Caco-2 (cell line): Measurements from ENCODE around the gene TOMM6. TPM values are rescaled to one million over a fixed set of nuclear protein-coding genes. Genes with fewer than 3 reads are reported as not detected.

ENCODE experiments used
- BruUV-seq: library from RNA; stranded (reverse); fragments of 400-500 nt; replicated peaks from 2 replicates; lab custom pipeline; 2021; lab: Mats Ljungman, UMichigan
- CTCF ChIA-PET: fragments of 300-600 bp; sonication (Branson Sonifier 250); formaldehyde crosslinking; loops from one replicate; lab custom pipeline; 2022; ENCODE audit warnings: antibody characterized with exemption; lab: Charles Lee
- POLR2A ChIA-PET: fragments of 300-600 bp; sonication (Branson Sonifier 250); formaldehyde crosslinking; loops from one replicate; lab custom pipeline; 2022; ENCODE audit warnings: antibody characterized with exemption; lab: Charles Lee
- DNase-seq, 2 experiments: peaks; one replicate each; pipeline versions ENCODE4 v3.0.0 to v3.0.0-alpha.2; 2020 to 2022
- H3K27me3 ChIP-seq: replicated peaks from 2 replicates; pipeline ENCODE4 v1.6.0; 2011; ENCODE audit warnings: low read length; ENCODE audit not compliant: control insufficient read depth, insufficient read depth
- H3K36me3 ChIP-seq: 2 replicates; pipeline ENCODE4 v1.5.1; 2011; ENCODE audit warnings: low read length; ENCODE audit not compliant: control insufficient read depth, insufficient read depth
- H3K4me1 ChIP-seq: fragments of 250-450 bp; sonication (Bioruptor Pico); 2 replicates; pipeline ENCODE4 v1.5.1; 2020; ENCODE audit warnings: mild to moderate bottlenecking
- H3K4me3 ChIP-seq: 2 replicates; pipeline ENCODE4 v1.5.1; 2011; ENCODE audit warnings: low read depth, mild to moderate bottlenecking, control low read depth, low read length
- H3K9me3 ChIP-seq: fragments of 250-450 bp; sonication (Bioruptor Pico); 2 replicates; pipeline ENCODE4 v1.5.1; 2020; ENCODE audit warnings: mild to moderate bottlenecking, moderate library complexity
- H3K27ac Mint-ChIP-seq: one replicate; pipeline ENCODE4 v1.8.0; 2022; ENCODE audit warnings: mixed read lengths; ENCODE audit not compliant: unreplicated experiment
- H3K27me3 Mint-ChIP-seq: one replicate; pipeline ENCODE4 v1.8.0; 2022; ENCODE audit warnings: mixed read lengths; ENCODE audit not compliant: insufficient read depth, unreplicated experiment
- H3K36me3 Mint-ChIP-seq: one replicate; pipeline ENCODE4 v1.8.0; 2022; ENCODE audit warnings: mild to moderate bottlenecking, mixed read lengths; ENCODE audit not compliant: insufficient read depth, unreplicated experiment
- H3K4me1 Mint-ChIP-seq: one replicate; pipeline ENCODE4 v1.8.0; 2022; ENCODE audit warnings: low read depth, mixed read lengths; ENCODE audit not compliant: unreplicated experiment
- H3K4me3 Mint-ChIP-seq: one replicate; pipeline ENCODE4 v1.8.0; 2022; ENCODE audit warnings: mild to moderate bottlenecking, moderate library complexity, mixed read lengths; ENCODE audit not compliant: unreplicated experiment
- H3K9me3 Mint-ChIP-seq: one replicate; pipeline ENCODE4 v1.8.0; 2022; ENCODE audit warnings: mixed read lengths; ENCODE audit not compliant: unreplicated experiment
- intact Hi-C: fragments of 100-400 bp; cut with micrococcal nuclease; formaldehyde crosslinking; loops from one replicate; pipeline ENCODE4 v1.10.0; 2022; ENCODE audit not compliant: unreplicated experiment
- total RNA-seq: library from RNA; stranded (reverse); gene quantifications from 2 replicates; pipeline ENCODE4 v1.2.3, GENCODE V29; 2022
- TF ChIP-seq, protein P1 (sequence below), 2 experiments: fragments of 200-600 bp in 1 of 2; IDR thresholded peaks; 1 replicate in 1 of 2; 2 replicates in 1 of 2; pipeline versions ENCODE4 v1.5.1 to v1.8.0; 2011 to 2022; ENCODE audit warnings: antibody characterized with exemption in 1 of 2, control low read depth in 1 of 2, inconsistent platforms in 1 of 2, low read depth in 1 of 2, low read length in 1 of 2, mild to moderate bottlenecking in 1 of 2, moderate library complexity in 1 of 2; ENCODE audit not compliant: insufficient read depth in 1 of 2, severe bottlenecking in 1 of 2, unreplicated experiment in 1 of 2

The TOMM6 gene
- total RNA-seq, 1 experiment from 2014 or later = 224 TPM

DNA sequence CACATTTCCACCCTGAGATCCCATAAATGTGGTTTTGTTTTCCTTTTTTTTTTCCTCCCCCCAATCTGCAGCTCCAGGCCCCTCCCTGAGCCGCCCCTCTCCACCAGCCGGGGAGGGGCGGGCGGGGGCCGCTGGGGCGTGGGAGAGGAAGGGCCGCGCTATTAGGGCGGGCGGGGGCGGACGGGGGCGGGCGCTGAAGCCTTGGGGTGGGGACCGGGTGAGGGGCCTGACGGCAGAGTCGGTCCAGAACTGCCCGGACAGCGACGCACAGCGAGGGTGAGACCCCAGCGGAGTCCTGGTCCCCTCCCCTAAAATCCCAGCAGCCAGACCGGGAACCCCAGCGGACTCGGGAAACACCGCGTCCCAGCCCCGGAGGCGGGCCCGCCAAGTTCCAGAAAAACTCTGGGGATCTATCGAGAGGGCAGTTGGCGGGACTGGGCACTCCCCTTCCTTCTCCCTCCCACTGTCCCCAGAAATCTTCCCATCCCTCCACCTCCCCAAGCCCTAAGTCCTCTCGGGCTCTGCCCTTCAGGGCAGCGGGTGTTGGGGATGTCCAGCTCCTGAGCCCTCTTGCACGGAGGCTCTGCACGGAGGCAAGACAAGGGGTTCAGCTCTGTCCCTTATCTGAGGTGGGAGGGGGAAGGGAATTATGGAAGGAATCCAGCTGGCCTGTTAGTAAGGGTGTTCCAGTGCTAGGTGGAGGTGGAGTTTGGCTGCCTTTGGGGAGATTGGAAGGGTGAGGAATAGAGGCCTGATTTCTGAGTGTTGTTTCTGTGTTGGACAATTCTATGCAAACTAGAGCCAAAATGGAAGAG lies 6.7 kb upstream of the TOMM6 start, which contains the start of gene PRICKLE4:
Gene PRICKLE4, plus strand, starts transcription at position 232 of the 815 bp plus-strand sequence. CDS start 2,692 bp downstream, outside the sequence.
- TF ChIP-seq, protein P1, sequence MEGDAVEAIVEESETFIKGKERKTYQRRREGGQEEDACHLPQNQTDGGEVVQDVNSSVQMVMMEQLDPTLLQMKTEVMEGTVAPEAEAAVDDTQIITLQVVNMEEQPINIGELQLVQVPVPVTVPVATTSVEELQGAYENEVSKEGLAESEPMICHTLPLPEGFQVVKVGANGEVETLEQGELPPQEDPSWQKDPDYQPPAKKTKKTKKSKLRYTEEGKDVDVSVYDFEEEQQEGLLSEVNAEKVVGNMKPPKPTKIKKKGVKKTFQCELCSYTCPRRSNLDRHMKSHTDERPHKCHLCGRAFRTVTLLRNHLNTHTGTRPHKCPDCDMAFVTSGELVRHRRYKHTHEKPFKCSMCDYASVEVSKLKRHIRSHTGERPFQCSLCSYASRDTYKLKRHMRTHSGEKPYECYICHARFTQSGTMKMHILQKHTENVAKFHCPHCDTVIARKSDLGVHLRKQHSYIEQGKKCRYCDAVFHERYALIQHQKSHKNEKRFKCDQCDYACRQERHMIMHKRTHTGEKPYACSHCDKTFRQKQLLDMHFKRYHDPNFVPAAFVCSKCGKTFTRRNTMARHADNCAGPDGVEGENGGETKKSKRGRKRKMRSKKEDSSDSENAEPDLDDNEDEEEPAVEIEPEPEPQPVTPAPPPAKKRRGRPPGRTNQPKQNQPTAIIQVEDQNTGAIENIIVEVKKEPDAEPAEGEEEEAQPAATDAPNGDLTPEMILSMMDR (IDR thresholded peaks at IDR 0.05; ENCODE audit: insufficient read depth in 1 of 2, low read depth in 1 of 2, low read length in 1 of 2, severe bottlenecking in 1 of 2, unreplicated experiment in 1 of 2) = no peak
- CTCF ChIA-PET = interaction anchor here (0.7 to 1.0 kb wide), 2 partner anchors 47 to 263 kb away, joined by 5 to 6 read pairs; no protein-coding TSS in a partner anchor

DNA sequence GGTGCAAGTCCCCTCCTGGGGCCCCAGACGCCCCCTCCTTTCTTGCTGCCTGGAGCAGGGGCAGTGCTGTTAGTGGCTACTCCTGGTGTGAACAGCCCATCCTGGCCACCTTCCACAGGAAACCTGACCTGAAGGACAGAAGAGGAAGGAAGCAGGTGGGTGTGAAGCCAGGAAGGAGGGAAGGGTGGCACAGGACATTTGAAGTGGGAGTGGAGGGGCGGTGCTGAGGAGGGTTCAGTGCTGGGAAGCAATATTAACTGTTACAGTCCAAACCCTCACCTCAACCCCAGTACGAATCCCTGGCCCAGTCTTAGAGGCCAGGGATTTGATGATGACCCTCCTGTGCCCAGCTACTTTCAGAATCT lies 6.1 kb upstream of the TOMM6 start:
- Mint-ChIP-seq H3K27ac (peak overlapping the region; percentile 63), H3K4me1 (peaks cover 18% of the 10 kb centered on the region), H3K4me3 (peak overlapping the region; percentile 88), H3K27me3 (no peaks in the 10 kb centered on the region), H3K9me3 (no peaks in the 10 kb centered on the region), H3K36me3 (peaks cover 6% of the 10 kb centered on the region)
- no peak for DNase-seq
- POLR2A ChIA-PET = no interaction called here
- TSS peak; percentile 54 for BruUV-seq
- Histone ChIP-seq H3K4me3 (peak overlapping the region; percentile 82), H3K36me3 (peaks cover 3% of the 10 kb centered on the region), H3K9me3 (no peaks in the 10 kb centered on the region), H3K4me1 (peaks cover 7% of the 10 kb centered on the region; the same call in 1 of the 2 replicates), H3K27me3 (no peaks in the 10 kb centered on the region)
- CTCF ChIA-PET = interaction anchor here (0.7 to 1.0 kb wide), 3 partner anchors 47 to 367 kb away, joined by 3 to 6 read pairs (median 5); no protein-coding TSS in a partner anchor
- intact Hi-C loops = no loop called here
- TF ChIP-seq, protein P1 (IDR thresholded peaks at IDR 0.05; ENCODE audit: insufficient read depth in 1 of 2, low read depth in 1 of 2, low read length in 1 of 2, severe bottlenecking in 1 of 2, unreplicated experiment in 1 of 2) = no peak

More for the DNA sequence above, 6.7 kb upstream of the TOMM6 start, which contains the start of gene PRICKLE4:
- no peaks in the 10 kb centered on the region for H3K27me3 ChIP-seq
- intact Hi-C loops = loop anchor here (1.0 kb wide), 2 partner anchors 156 to 264 kb away; no protein-coding TSS in a partner anchor
- POLR2A ChIA-PET = no interaction called here
- peak within 1 kb of the TSS; percentile 82 for H3K4me3 ChIP-seq
- peaks cover 18% of the 10 kb centered on the region for H3K4me1 Mint-ChIP-seq
- peak in 1 of 2 experiments; percentile 52 for DNase-seq
- H3K9me3 ChIP-seq = no peaks in the 10 kb centered on the region
- H3K9me3 Mint-ChIP-seq = no peaks in the 10 kb centered on the region
- peaks cover 6% of the 10 kb centered on the region for H3K36me3 Mint-ChIP-seq
- no TSS peak for BruUV-seq
- peaks cover 3% of the 10 kb centered on the region for H3K36me3 ChIP-seq
- 0 out of 2 replicates have a peak, but pooled peaks cover 3% of the 10 kb centered on the region for H3K4me1 ChIP-seq
- peak within 1 kb of the TSS; percentile 88 for H3K4me3 Mint-ChIP-seq
- peak within 1 kb of the TSS; percentile 74 for H3K27ac Mint-ChIP-seq
- H3K27me3 Mint-ChIP-seq = no peaks in the 10 kb centered on the region

DNA sequence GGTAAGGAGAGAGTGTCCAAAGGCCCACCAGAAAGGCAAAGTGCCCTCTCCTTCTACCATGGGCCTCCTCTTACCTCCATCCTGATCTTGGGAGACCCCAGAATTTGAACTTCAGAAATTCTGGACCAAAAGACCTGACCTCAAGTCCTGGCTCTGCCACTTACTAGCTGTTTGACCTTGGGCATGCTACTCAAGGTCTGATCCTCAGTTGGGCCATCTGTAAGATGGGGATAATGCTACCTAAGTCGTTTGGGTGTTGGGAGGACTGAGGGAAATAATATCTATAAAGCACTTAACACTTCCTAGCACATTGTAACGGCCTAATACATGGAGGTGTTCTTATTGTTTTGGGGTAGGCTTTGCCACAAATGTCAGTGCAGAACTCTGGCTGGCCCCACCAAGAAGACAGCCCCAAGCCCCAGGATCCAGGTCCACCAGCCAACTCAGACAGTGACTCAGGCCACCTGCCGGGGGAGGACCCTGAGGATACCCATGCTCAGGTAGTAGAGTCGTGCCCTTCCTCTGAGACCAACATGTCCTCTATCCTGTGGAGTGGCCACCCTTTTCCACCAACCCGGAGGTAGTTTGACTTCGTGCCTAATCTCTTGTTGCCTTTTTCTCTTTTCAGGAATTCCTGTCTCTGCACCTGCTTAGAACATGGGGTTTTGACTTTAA lies 4.3 kb upstream of the TOMM6 start:
- Mint-ChIP-seq H3K4me1 (peaks cover 18% of the 10 kb centered on the region), H3K9me3 (no peaks in the 10 kb centered on the region), H3K4me3 (no peak overlapping the region), H3K36me3 (peaks cover 23% of the 10 kb centered on the region), H3K27ac (no peak overlapping the region), H3K27me3 (no peaks in the 10 kb centered on the region)
- intact Hi-C loops = no loop called here
- ChIA-PET CTCF (interaction anchor here (0.6 kb wide), 1 partner anchor 24 kb away, joined by 3 read pairs; no protein-coding TSS in a partner anchor), POLR2A (no interaction called here)
- no TSS peak for BruUV-seq
- H3K9me3 ChIP-seq = no peaks in the 10 kb centered on the region
- no peaks in the 10 kb centered on the region for H3K36me3 ChIP-seq
- H3K27me3 ChIP-seq = no peaks in the 10 kb centered on the region
- peaks cover 7% of the 10 kb centered on the region; the same call in 1 of the 2 replicates for H3K4me1 ChIP-seq
- TF ChIP-seq, protein P1 (IDR thresholded peaks at IDR 0.05; ENCODE audit: insufficient read depth in 1 of 2, low read depth in 1 of 2, low read length in 1 of 2, severe bottlenecking in 1 of 2, unreplicated experiment in 1 of 2) = no peak
- DNase-seq = no peak
- no peak overlapping the region for H3K4me3 ChIP-seq
